HEK293 (cell line): ENCODE results near the gene CRIP2.

ENCODE experiments used
- FEZF1 ChIP-seq: fragments of 450-650 bp; formaldehyde crosslinking; IDR thresholded peaks from 2 replicates; pipeline ENCODE4 v1.5.1; 2016; ENCODE audit warnings: missing biosample characterization, missing genetic modification characterization
- GLIS1 ChIP-seq: fragments of 450-650 bp; formaldehyde crosslinking; IDR thresholded peaks from 2 replicates; pipeline ENCODE4 v1.5.1; 2016; ENCODE audit warnings: missing biosample characterization, missing genetic modification characterization
- KLF10 ChIP-seq: fragments of 450-650 bp; IDR thresholded peaks from 2 replicates; pipeline ENCODE4 v1.5.1; 2018; ENCODE audit warnings: missing biosample characterization, mild to moderate bottlenecking, missing genetic modification characterization
- PRDM1 ChIP-seq: fragments of 450-650 bp; formaldehyde crosslinking; IDR thresholded peaks from 2 replicates; pipeline ENCODE4; 2016; ENCODE audit warnings: missing biosample characterization, missing genetic modification characterization
- RBAK ChIP-seq: fragments of 450-650 bp; formaldehyde crosslinking; IDR thresholded peaks from 2 replicates; pipeline ENCODE4 v1.5.1; 2016; ENCODE audit warnings: missing biosample characterization, missing genetic modification characterization
- SP7 ChIP-seq: fragments of 450-650 bp; formaldehyde crosslinking; IDR thresholded peaks from 2 replicates; pipeline ENCODE4 v1.5.1; 2016; ENCODE audit warnings: missing biosample characterization, missing genetic modification characterization
- ZEB2 ChIP-seq: fragments of 450-650 bp; formaldehyde crosslinking; IDR thresholded peaks from 2 replicates; pipeline ENCODE4 v1.5.1; 2016; ENCODE audit warnings: missing biosample characterization, missing genetic modification characterization
- ZFP37 ChIP-seq: fragments of 450-650 bp; formaldehyde crosslinking; IDR thresholded peaks from 2 replicates; pipeline ENCODE4 v1.5.1; 2016; ENCODE audit warnings: missing biosample characterization, missing genetic modification characterization
- ZNF133 ChIP-seq: fragments of 450-650 bp; formaldehyde crosslinking; IDR thresholded peaks from 2 replicates; pipeline ENCODE4 v1.5.1; 2016; ENCODE audit warnings: missing biosample characterization, missing genetic modification characterization
- ZNF223 ChIP-seq: fragments of 450-650 bp; formaldehyde crosslinking; IDR thresholded peaks from 2 replicates; pipeline ENCODE4 v1.5.1; 2016; ENCODE audit warnings: missing biosample characterization, missing genetic modification characterization
- ZNF24 ChIP-seq: fragments of 450-650 bp; formaldehyde crosslinking; IDR thresholded peaks from 2 replicates; pipeline ENCODE4 v1.5.1; 2016; ENCODE audit warnings: missing biosample characterization, missing genetic modification characterization
- ZNF311 ChIP-seq: fragments of 450-650 bp; formaldehyde crosslinking; IDR thresholded peaks from 2 replicates; pipeline ENCODE4 v1.5.1; 2017; ENCODE audit warnings: missing biosample characterization, missing genetic modification characterization, borderline replicate concordance
- ZNF404 ChIP-seq: fragments of 450-650 bp; formaldehyde crosslinking; IDR thresholded peaks from 2 replicates; pipeline ENCODE4 v1.5.1; 2017; ENCODE audit warnings: missing biosample characterization, missing genetic modification characterization
- ZNF416 ChIP-seq: fragments of 450-650 bp; formaldehyde crosslinking; IDR thresholded peaks from 2 replicates; pipeline ENCODE4 v1.5.1; 2016; ENCODE audit warnings: missing biosample characterization, missing genetic modification characterization
- ZNF433 ChIP-seq: fragments of 450-650 bp; formaldehyde crosslinking; IDR thresholded peaks from 2 replicates; pipeline ENCODE4 v1.5.1; 2016; ENCODE audit warnings: missing biosample characterization, missing genetic modification characterization, low read depth
- ZNF530 ChIP-seq: fragments of 450-650 bp; formaldehyde crosslinking; IDR thresholded peaks from 2 replicates; pipeline ENCODE4 v1.5.1; 2016; ENCODE audit warnings: low read depth, missing biosample characterization, missing genetic modification characterization
- ZNF560 ChIP-seq: fragments of 450-650 bp; formaldehyde crosslinking; IDR thresholded peaks from 2 replicates; pipeline ENCODE4 v1.5.1; 2017; ENCODE audit warnings: missing biosample characterization, missing genetic modification characterization, borderline replicate concordance
- ZNF610 ChIP-seq: fragments of 450-650 bp; formaldehyde crosslinking; IDR thresholded peaks from 2 replicates; pipeline ENCODE4 v1.5.1; 2016; ENCODE audit warnings: missing biosample characterization, missing genetic modification characterization, borderline replicate concordance
- ZNF701 ChIP-seq: fragments of 450-650 bp; formaldehyde crosslinking; IDR thresholded peaks from 2 replicates; pipeline ENCODE4 v1.5.1; 2016; ENCODE audit warnings: missing biosample characterization, missing genetic modification characterization
- ZNF791 ChIP-seq: fragments of 450-650 bp; formaldehyde crosslinking; IDR thresholded peaks from 2 replicates; pipeline ENCODE4 v1.5.1; 2016; ENCODE audit warnings: missing biosample characterization, missing genetic modification characterization
- ZSCAN16 ChIP-seq: fragments of 450-650 bp; formaldehyde crosslinking; IDR thresholded peaks from 2 replicates; pipeline ENCODE4 v1.5.1; 2016; ENCODE audit warnings: missing biosample characterization, missing genetic modification characterization
- ZSCAN30 ChIP-seq: fragments of 450-650 bp; IDR thresholded peaks from 2 replicates; pipeline ENCODE4 v1.5.1; 2018; ENCODE audit warnings: missing biosample characterization, mild to moderate bottlenecking, missing genetic modification characterization, moderate library complexity
- TF ChIP-seq, protein P1 (sequence below): fragments of 450-650 bp; formaldehyde crosslinking; IDR thresholded peaks from 2 replicates; pipeline ENCODE4 v1.5.1; 2017; ENCODE audit warnings: missing biosample characterization, missing genetic modification characterization
- TF ChIP-seq, protein P2 (sequence below): fragments of 450-650 bp; formaldehyde crosslinking; IDR thresholded peaks from 2 replicates; pipeline ENCODE4 v1.5.1; 2016; ENCODE audit warnings: missing biosample characterization, missing genetic modification characterization
- TF ChIP-seq, protein P3 (sequence below): fragments of 450-650 bp; formaldehyde crosslinking; IDR thresholded peaks from 2 replicates; pipeline ENCODE4 v1.5.1; 2016; ENCODE audit warnings: missing biosample characterization, missing genetic modification characterization, low read depth
- TF ChIP-seq, protein P4 (sequence below): fragments of 450-650 bp; formaldehyde crosslinking; optimal IDR thresholded peaks from 2 replicates; pipeline ENCODE3; 2016; ENCODE audit warnings: missing biosample characterization, mild to moderate bottlenecking, missing genetic modification characterization
- TF ChIP-seq, protein P5 (sequence below): fragments of 450-650 bp; formaldehyde crosslinking; IDR thresholded peaks from 2 replicates; pipeline ENCODE4 v1.5.1; 2016; ENCODE audit warnings: missing biosample characterization, missing genetic modification characterization
- TF ChIP-seq, protein P6 (sequence below): fragments of 450-650 bp; formaldehyde crosslinking; IDR thresholded peaks from 2 replicates; pipeline ENCODE4 v1.5.1; 2016; ENCODE audit warnings: missing biosample characterization, missing genetic modification characterization
- TF ChIP-seq, protein P7 (sequence below): fragments of 450-650 bp; formaldehyde crosslinking; IDR thresholded peaks from 2 replicates; pipeline ENCODE4 v1.5.1; 2016; ENCODE audit warnings: missing biosample characterization, missing genetic modification characterization

Gene CRIP2

DNA sequence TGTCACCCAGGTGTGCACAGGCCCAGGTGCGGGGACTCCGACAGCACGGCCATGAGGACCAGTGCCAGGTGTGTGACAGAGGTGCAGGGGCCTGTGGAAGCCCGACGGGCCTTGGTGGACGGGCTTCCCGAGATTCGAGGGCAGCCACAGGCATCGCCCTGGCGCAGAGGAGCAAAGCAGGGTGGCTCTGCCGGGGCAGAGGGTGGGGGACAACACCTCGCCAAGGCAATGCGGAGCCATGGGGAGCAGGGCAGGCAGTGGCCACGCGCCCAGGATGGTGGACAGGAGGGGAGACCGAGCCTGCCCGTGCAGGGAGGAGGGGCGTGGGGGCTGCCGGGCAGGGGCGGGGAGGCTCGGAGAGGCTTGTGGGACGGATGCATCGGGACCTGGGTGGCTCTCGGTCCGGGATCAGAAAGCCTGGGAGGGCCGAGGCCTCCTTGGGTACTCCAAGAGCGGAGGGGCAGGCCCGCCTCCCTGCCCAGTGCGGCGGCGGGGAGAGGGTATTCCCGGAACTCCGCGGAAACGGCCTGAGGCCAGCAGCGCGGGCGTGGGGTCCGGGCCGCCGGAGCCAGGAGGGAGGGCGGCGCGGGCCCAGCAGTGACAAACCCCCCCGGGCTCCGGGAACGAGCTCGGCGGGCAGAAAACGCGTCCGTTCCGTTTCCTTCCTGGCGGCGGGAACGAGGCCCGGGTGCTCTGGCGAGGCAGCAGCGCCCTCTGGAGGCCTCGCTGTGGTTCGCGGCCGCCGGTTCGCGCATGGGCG is 53.4 kb downstream of the CRIP2 start (continued):
- TF ChIP-seq, protein P1, sequence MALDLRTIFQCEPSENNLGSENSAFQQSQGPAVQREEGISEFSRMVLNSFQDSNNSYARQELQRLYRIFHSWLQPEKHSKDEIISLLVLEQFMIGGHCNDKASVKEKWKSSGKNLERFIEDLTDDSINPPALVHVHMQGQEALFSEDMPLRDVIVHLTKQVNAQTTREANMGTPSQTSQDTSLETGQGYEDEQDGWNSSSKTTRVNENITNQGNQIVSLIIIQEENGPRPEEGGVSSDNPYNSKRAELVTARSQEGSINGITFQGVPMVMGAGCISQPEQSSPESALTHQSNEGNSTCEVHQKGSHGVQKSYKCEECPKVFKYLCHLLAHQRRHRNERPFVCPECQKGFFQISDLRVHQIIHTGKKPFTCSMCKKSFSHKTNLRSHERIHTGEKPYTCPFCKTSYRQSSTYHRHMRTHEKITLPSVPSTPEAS (tag by site-specific recombination), result no peak
- TF ChIP-seq ZNF530 (tag by site-specific recombination) (no peak), ZFP37 (peak; percentile 43; the same call in 1 of the 2 replicates), ZNF404 (no peak), ZSCAN16 (0 out of 2 replicates have a peak, but pooled peaks have one; percentile 42), SP7 (peak; percentile 72; the same call in 1 of the 2 replicates), ZEB2 (peak; percentile 93), KLF10 (tag by site-specific recombination) (peak; percentile 48; the same call in 1 of the 2 replicates), GLIS1 (peak; percentile 83), PRDM1 (tag by site-specific recombination) (no peak), ZNF24 (tag by site-specific recombination) (peak; percentile 55; the same call in 1 of the 2 replicates), ZSCAN30 (tag by site-specific recombination) (peak; percentile 97), ZNF610 (tag by site-specific recombination) (no peak), FEZF1 (tag by site-specific recombination) (no peak), RBAK (tag by site-specific recombination) (no peak), ZNF701 (tag by site-specific recombination) (no peak), ZNF433 (tag by site-specific recombination) (no peak), ZNF133 (no peak), ZNF560 (tag by site-specific recombination) (no peak), ZNF416 (tag by site-specific recombination) (no peak), ZNF791 (no peak), ZNF311 (no peak), ZNF223 (tag by site-specific recombination) (no peak)
- TF ChIP-seq, protein P2, sequence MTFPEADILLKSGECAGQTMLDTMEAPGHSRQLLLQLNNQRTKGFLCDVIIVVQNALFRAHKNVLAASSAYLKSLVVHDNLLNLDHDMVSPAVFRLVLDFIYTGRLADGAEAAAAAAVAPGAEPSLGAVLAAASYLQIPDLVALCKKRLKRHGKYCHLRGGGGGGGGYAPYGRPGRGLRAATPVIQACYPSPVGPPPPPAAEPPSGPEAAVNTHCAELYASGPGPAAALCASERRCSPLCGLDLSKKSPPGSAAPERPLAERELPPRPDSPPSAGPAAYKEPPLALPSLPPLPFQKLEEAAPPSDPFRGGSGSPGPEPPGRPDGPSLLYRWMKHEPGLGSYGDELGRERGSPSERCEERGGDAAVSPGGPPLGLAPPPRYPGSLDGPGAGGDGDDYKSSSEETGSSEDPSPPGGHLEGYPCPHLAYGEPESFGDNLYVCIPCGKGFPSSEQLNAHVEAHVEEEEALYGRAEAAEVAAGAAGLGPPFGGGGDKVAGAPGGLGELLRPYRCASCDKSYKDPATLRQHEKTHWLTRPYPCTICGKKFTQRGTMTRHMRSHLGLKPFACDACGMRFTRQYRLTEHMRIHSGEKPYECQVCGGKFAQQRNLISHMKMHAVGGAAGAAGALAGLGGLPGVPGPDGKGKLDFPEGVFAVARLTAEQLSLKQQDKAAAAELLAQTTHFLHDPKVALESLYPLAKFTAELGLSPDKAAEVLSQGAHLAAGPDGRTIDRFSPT (tag by site-specific recombination), result peak; percentile 32
- TF ChIP-seq, protein P3, sequence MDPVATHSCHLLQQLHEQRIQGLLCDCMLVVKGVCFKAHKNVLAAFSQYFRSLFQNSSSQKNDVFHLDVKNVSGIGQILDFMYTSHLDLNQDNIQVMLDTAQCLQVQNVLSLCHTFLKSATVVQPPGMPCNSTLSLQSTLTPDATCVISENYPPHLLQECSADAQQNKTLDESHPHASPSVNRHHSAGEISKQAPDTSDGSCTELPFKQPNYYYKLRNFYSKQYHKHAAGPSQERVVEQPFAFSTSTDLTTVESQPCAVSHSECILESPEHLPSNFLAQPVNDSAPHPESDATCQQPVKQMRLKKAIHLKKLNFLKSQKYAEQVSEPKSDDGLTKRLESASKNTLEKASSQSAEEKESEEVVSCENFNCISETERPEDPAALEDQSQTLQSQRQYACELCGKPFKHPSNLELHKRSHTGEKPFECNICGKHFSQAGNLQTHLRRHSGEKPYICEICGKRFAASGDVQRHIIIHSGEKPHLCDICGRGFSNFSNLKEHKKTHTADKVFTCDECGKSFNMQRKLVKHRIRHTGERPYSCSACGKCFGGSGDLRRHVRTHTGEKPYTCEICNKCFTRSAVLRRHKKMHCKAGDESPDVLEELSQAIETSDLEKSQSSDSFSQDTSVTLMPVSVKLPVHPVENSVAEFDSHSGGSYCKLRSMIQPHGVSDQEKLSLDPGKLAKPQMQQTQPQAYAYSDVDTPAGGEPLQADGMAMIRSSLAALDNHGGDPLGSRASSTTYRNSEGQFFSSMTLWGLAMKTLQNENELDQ (tag by site-specific recombination), result no peak
- TF ChIP-seq, protein P4, sequence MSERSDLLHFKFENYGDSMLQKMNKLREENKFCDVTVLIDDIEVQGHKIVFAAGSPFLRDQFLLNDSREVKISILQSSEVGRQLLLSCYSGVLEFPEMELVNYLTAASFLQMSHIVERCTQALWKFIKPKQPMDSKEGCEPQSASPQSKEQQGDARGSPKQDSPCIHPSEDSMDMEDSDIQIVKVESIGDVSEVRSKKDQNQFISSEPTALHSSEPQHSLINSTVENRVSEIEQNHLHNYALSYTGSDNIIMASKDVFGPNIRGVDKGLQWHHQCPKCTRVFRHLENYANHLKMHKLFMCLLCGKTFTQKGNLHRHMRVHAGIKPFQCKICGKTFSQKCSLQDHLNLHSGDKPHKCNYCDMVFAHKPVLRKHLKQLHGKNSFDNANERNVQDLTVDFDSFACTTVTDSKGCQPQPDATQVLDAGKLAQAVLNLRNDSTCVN, result peak; percentile 98
- TF ChIP-seq, protein P5, sequence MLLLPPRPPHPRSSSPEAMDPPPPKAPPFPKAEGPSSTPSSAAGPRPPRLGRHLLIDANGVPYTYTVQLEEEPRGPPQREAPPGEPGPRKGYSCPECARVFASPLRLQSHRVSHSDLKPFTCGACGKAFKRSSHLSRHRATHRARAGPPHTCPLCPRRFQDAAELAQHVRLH (tag by site-specific recombination), result no peak
- TF ChIP-seq, protein P6, sequence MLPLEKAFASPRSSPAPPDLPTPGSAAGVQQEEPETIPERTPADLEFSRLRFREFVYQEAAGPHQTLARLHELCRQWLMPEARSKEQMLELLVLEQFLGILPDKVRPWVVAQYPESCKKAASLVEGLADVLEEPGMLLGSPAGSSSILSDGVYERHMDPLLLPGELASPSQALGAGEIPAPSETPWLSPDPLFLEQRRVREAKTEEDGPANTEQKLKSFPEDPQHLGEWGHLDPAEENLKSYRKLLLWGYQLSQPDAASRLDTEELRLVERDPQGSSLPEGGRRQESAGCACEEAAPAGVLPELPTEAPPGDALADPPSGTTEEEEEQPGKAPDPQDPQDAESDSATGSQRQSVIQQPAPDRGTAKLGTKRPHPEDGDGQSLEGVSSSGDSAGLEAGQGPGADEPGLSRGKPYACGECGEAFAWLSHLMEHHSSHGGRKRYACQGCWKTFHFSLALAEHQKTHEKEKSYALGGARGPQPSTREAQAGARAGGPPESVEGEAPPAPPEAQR (tag by site-specific recombination), result no peak
- TF ChIP-seq, protein P7, sequence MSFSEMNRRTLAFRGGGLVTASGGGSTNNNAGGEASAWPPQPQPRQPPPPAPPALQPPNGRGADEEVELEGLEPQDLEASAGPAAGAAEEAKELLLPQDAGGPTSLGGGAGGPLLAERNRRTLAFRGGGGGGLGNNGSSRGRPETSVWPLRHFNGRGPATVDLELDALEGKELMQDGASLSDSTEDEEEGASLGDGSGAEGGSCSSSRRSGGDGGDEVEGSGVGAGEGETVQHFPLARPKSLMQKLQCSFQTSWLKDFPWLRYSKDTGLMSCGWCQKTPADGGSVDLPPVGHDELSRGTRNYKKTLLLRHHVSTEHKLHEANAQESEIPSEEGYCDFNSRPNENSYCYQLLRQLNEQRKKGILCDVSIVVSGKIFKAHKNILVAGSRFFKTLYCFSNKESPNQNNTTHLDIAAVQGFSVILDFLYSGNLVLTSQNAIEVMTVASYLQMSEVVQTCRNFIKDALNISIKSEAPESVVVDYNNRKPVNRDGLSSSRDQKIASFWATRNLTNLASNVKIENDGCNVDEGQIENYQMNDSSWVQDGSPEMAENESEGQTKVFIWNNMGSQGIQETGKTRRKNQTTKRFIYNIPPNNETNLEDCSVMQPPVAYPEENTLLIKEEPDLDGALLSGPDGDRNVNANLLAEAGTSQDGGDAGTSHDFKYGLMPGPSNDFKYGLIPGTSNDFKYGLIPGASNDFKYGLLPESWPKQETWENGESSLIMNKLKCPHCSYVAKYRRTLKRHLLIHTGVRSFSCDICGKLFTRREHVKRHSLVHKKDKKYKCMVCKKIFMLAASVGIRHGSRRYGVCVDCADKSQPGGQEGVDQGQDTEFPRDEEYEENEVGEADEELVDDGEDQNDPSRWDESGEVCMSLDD (tag by site-specific recombination), result peak; percentile 43; the same call in 1 of the 2 replicates
